Thyroid gland (tissue), 4 donors: ENCODE results near the gene OR2B6.

ENCODE experiments used
- POLR2A ChIP-seq, 2 donors: fragments of 450-650 bp; IDR thresholded peaks; one replicate each; pipeline ENCODE4 v1.6.1; 2017; ENCODE audit warnings: antibody characterized with exemption in 2 of 2, mild to moderate bottlenecking in 2 of 2, moderate library complexity in 1 of 2
- TF ChIP-seq, protein P1 (sequence below), 6 experiments: fragments of 200-600 bp in 3 of 6; fragments of 450-650 bp in 3 of 6; sonication (generic) in 3 of 6; IDR thresholded peaks; one replicate each; pipeline ENCODE4 v1.5.1; 2016 to 2019; ENCODE audit warnings: antibody characterized with exemption in 6 of 6, mild to moderate bottlenecking in 2 of 6, inconsistent platforms in 1 of 6, moderate library complexity in 1 of 6

- TF ChIP-seq, protein P1, sequence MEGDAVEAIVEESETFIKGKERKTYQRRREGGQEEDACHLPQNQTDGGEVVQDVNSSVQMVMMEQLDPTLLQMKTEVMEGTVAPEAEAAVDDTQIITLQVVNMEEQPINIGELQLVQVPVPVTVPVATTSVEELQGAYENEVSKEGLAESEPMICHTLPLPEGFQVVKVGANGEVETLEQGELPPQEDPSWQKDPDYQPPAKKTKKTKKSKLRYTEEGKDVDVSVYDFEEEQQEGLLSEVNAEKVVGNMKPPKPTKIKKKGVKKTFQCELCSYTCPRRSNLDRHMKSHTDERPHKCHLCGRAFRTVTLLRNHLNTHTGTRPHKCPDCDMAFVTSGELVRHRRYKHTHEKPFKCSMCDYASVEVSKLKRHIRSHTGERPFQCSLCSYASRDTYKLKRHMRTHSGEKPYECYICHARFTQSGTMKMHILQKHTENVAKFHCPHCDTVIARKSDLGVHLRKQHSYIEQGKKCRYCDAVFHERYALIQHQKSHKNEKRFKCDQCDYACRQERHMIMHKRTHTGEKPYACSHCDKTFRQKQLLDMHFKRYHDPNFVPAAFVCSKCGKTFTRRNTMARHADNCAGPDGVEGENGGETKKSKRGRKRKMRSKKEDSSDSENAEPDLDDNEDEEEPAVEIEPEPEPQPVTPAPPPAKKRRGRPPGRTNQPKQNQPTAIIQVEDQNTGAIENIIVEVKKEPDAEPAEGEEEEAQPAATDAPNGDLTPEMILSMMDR (IDR thresholded peaks at IDR 0.05), result no peak
- TF ChIP-seq POLR2A (IDR thresholded peaks at IDR 0.05), result no peak
Observed at GRCh38 chr6:27972750-27973149, 15.7 kb downstream of the OR2B6 start.
